Glutamatergic neuron (in vitro differentiated cells): Measurements from ENCODE around the gene IFT74. TPM values are rescaled to one million over a fixed set of nuclear protein-coding genes. Genes with fewer than 3 reads are reported as not detected.
"Not testable (repeated sequence)": the region's sequence is repeated elsewhere in the genome, so short reads cannot be mapped to it uniquely, and the experiment has no call there.

Source experiments
- DNase-seq: peaks from one replicate; pipeline ENCODE4 v3.0.0; 2022
- H3K27ac Mint-ChIP-seq: one replicate; pipeline ENCODE4 v1.8.0; 2020; ENCODE audit warnings: mild to moderate bottlenecking, mixed read lengths, inconsistent platforms; ENCODE audit not compliant: unreplicated experiment
- H3K27me3 Mint-ChIP-seq: one replicate; pipeline ENCODE4 v1.8.0; 2020; ENCODE audit warnings: mild to moderate bottlenecking, moderate library complexity, mixed read lengths, inconsistent platforms; ENCODE audit not compliant: unreplicated experiment
- H3K36me3 Mint-ChIP-seq: one replicate; pipeline ENCODE4 v1.8.0; 2020; ENCODE audit warnings: mild to moderate bottlenecking, mixed read lengths, inconsistent platforms; ENCODE audit not compliant: unreplicated experiment
- H3K4me1 Mint-ChIP-seq: one replicate; pipeline ENCODE4 v1.8.0; 2020; ENCODE audit warnings: mild to moderate bottlenecking, low read depth, mixed read lengths, inconsistent platforms; ENCODE audit not compliant: unreplicated experiment
- H3K4me3 Mint-ChIP-seq: one replicate; pipeline ENCODE4 v1.8.0; 2020; ENCODE audit warnings: mild to moderate bottlenecking, mixed read lengths, inconsistent platforms; ENCODE audit not compliant: unreplicated experiment
- H3K9me3 Mint-ChIP-seq: one replicate; pipeline ENCODE4 v1.8.0; 2020; ENCODE audit warnings: mild to moderate bottlenecking, moderate library complexity, mixed read lengths, inconsistent platforms; ENCODE audit not compliant: unreplicated experiment
- CTCF ChIP-seq: fragments of 200-600 bp; sonication (generic); IDR thresholded peaks from one replicate; pipeline ENCODE4 v1.5.0; 2021; ENCODE audit not compliant: partially characterized antibody, unreplicated experiment
- total RNA-seq: library from RNA; stranded (reverse); fragmentation: NEBNext Ultra II Directional; extraction: Animal tissue kit (Norgen Biotek cat#: 25700); gene quantifications from one replicate; pipeline ENCODE4 v1.2.1, GENCODE V29; 2021; ENCODE audit not compliant: unreplicated experiment

The IFT74 gene
- total RNA-seq, 1 donor from 2014 or later = 6.0 TPM

- no peak for TF ChIP-seq CTCF
- Mint-ChIP-seq H3K27ac (no peak overlapping the region), H3K4me3 (no peak overlapping the region), H3K4me1 (no peaks in the 10 kb centered on the region), H3K27me3 (no peaks in the 10 kb centered on the region), H3K36me3 (no peaks in the 10 kb centered on the region), H3K9me3 (peaks cover 2% of the 10 kb centered on the region)
- no peak for DNase-seq
Measured at GRCh38 chr9:27090711-27091110, 134.5 kb downstream of the IFT74 start.

- H3K27me3 Mint-ChIP-seq, H3K4me1 Mint-ChIP-seq, DNase-seq, H3K9me3 Mint-ChIP-seq, H3K4me3 Mint-ChIP-seq, H3K27ac Mint-ChIP-seq, H3K36me3 Mint-ChIP-seq: not testable (repeated sequence)
Measured at GRCh38 chr9:27092496-27092895, 136.3 kb downstream of the IFT74 start.

GRCh38 chr9:27093384-27094067 lies 137.3 kb downstream of the IFT74 start:
- not testable (repeated sequence) for H3K27ac Mint-ChIP-seq, H3K4me3 Mint-ChIP-seq

DNA sequence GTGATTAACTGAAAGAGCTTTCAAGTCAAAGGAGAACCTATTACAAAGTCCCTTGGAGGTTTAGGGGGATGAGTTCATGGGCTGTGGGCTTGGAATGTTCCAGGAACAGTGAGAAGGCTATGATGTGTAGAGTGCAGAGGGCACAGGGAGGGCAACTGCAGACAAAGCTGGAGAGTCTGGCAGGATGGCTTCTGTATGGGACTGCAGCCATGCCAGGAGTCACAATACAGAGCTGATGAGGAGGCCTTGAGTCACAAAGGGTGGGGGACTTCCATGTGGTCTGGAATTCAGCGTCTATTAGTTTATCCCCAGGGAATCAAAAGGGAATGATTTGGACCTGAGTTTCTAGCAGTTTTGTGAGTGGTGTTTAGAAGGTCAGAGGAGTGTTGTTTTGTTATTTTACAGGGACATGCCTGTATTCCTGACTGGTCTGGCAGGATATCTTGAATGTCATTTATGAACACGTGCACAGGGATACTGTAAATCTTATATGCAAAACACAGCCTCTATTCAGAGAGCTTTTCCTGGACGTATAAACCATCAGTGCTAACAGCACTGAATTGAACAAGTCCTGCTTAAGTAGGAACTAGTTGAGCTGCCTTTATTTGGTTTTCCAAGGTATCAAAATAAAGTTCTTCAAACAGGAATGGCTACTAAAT lies 138.6 kb downstream of the IFT74 start:
- no peaks in the 10 kb centered on the region for H3K4me1 Mint-ChIP-seq
- no peaks in the 10 kb centered on the region for H3K27me3 Mint-ChIP-seq
- no peak overlapping the region for H3K27ac Mint-ChIP-seq
- DNase-seq = no peak
- H3K4me3 Mint-ChIP-seq = no peak overlapping the region
- TF ChIP-seq CTCF = no peak
- peaks cover 2% of the 10 kb centered on the region for H3K9me3 Mint-ChIP-seq
- no peaks in the 10 kb centered on the region for H3K36me3 Mint-ChIP-seq

More at GRCh38 chr9:27093384-27094067, 137.3 kb downstream of the IFT74 start:
- H3K4me1 Mint-ChIP-seq, H3K9me3 Mint-ChIP-seq, DNase-seq, H3K36me3 Mint-ChIP-seq, H3K27me3 Mint-ChIP-seq: not testable (repeated sequence)

- no peaks in the 10 kb centered on the region for H3K36me3 Mint-ChIP-seq
Measured at GRCh38 chr9:27107241-27107640, 151.0 kb downstream of the IFT74 start.

More at GRCh38 chr9:27107241-27107640, 151.0 kb downstream of the IFT74 start:
- no peak for DNase-seq
- no peak overlapping the region for H3K4me3 Mint-ChIP-seq
- no peaks in the 10 kb centered on the region for H3K9me3 Mint-ChIP-seq
- H3K4me1 Mint-ChIP-seq = peaks cover 6% of the 10 kb centered on the region
- TF ChIP-seq CTCF = no peak
- no peaks in the 10 kb centered on the region for H3K27me3 Mint-ChIP-seq
- H3K27ac Mint-ChIP-seq = no peak overlapping the region
